ENCODE results near the gene SKAP1.
"Not testable (repeated sequence)": the region's sequence is repeated elsewhere in the genome, so short reads cannot be mapped to it uniquely, and the experiment has no call there.

SKAP1 gene

DNA sequence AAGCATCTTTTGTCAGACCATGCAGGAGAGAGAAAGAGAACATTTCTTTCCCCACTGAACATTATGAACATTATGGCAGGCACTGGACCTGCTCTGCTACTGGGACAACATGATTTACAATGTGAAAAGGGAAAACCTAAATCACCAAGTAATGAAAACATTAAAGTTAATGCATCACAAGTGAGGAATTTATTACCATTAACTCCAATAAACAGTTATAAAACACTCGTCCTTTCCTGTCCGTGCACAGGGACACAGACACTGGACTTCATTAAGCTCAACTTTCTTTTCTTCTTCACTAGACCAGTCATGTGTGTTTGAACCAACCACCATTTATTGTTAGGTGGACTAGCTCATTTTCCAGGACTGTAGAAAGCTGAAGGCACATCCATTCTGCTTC, 227.1 kb downstream of the SKAP1 start:
- no peak for DNase-seq

DNA sequence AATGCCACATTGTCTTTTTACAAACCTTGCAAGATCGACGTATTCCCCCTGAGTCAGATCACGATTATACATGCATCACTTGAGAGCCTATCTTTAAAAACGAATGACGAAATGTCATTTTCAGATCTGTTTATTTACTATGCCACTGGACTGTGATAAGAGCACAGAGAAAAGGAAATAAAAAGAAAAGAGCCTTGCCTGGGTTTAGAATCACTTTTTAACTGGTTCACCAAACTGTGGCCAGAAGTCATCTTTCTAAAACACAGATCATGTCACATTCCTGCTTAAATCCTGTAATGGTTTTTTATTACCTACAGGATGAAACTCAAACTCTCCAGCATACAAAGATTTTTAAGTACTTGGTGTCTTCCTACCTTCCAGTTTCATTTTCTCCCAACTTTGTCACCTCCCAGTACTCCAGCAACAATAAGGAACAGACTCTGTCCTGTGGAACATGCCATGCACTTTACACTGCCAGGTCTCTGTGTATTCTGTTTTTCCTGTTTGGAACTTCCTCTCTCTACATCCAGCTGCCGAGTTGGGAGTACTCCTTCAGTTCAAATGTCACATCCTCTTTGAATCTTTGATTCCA, 231.0 kb downstream of the SKAP1 start:
- DNase-seq, result no peak

GRCh38 chr17:48195910-48196309, 234.1 kb downstream of the SKAP1 start:
- DNase-seq, result no peak

GRCh38 chr17:48194097-48194550, 235.9 kb downstream of the SKAP1 start:
- no peak for DNase-seq

- no peak for DNase-seq
Observed at GRCh38 chr17:48192321-48192731, 237.7 kb downstream of the SKAP1 start.

- no peak for DNase-seq
Observed at GRCh38 chr17:48191362-48191761, 238.7 kb downstream of the SKAP1 start.

GRCh38 chr17:48190871-48191270, 239.1 kb downstream of the SKAP1 start:
- no peak for DNase-seq

- no peak for DNase-seq
Observed at GRCh38 chr17:48187872-48188608, 242.0 kb downstream of the SKAP1 start.

GRCh38 chr17:48186317-48186716, 243.7 kb downstream of the SKAP1 start:
- DNase-seq, result not testable (repeated sequence)

DNA sequence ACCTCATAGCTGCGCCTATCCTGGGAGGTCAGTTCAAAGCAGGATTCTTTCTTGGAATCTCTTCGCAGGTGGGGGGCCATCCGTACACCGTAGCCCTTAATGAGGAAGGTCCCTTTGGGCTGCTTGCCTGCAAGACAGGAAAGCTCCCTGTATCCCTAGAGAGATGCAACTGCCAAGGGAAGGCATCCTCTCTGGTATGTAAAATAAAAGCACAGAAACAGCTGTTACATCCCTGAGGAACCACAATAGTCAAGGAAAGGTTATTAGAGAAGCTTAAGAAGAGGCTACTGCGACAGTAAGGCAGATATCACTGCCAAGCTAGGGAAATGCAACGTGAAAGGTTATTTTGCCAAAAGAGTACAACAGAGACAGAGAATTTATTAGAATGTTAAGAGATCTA, 245.3 kb downstream of the SKAP1 start:
- DNase-seq, result no peak

DNA sequence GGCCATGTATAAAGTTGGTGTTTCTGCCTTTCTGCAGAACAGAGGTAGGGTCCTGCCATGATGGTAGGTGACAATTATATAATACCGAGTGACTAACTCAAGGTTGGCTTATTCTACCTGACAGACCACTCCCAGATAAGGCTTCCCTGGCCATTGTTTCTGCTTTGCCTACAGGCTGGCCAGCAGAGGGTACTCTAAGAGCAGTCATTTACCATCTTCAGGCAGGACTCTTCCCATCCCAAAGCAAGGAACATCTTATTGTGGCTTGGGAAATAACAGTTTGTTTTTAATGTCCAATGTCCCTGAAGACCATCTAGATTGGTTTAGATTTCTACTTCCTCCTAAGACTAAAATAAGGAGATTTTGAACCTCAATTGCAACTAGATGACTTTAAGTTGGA, 248.4 kb downstream of the SKAP1 start:
- no peak for DNase-seq

- no peak for DNase-seq
Observed at GRCh38 chr17:48180842-48181629, 249.0 kb downstream of the SKAP1 start.

DNA sequence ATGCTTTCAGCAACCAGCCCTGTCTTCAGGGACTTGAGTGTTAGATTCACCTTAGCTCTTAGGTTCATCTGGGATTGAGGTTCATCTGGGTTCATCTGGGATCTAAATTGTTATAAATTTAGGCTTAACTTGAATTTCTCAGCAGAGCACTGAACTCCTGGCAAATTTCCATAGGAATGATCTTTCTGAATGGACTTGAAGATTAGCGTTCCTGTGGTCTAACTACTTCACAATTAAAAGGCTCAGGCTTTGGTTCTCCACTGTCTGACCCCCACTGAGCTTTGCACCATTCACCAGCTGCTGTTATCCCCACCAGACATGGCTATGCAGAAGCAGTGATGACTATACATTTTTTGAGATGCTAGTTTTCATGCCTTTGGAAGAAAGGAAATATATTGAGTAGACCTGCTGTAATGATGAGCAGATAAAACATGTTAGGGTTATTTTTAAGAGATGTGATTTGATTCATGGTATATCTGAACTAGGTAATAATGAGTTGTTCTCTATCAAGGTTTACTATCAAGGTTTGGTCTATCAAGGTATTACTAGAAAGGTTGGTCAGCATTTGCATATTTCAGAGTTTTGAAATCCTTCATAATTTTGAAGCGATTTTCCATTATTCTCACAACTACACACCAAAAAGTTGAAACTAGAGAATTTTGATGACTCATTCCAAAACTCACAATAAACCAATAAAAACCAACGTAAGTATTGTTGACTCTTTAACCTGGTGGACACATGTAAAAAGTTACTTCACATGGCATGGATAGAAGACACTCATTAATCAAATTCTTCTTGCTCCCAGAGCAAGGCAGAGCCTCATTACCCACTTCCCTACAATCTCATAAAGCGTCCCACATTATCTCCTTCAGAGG, 250.7 kb downstream of the SKAP1 start:
- DNase-seq, result no peak

- no peak for DNase-seq
Observed at GRCh38 chr17:48178317-48178716, 251.7 kb downstream of the SKAP1 start.

- no peak for DNase-seq
Observed at GRCh38 chr17:48177816-48178215, 252.2 kb downstream of the SKAP1 start.

- no peak for DNase-seq
Observed at GRCh38 chr17:48176471-48176855, 253.6 kb downstream of the SKAP1 start.

DNA sequence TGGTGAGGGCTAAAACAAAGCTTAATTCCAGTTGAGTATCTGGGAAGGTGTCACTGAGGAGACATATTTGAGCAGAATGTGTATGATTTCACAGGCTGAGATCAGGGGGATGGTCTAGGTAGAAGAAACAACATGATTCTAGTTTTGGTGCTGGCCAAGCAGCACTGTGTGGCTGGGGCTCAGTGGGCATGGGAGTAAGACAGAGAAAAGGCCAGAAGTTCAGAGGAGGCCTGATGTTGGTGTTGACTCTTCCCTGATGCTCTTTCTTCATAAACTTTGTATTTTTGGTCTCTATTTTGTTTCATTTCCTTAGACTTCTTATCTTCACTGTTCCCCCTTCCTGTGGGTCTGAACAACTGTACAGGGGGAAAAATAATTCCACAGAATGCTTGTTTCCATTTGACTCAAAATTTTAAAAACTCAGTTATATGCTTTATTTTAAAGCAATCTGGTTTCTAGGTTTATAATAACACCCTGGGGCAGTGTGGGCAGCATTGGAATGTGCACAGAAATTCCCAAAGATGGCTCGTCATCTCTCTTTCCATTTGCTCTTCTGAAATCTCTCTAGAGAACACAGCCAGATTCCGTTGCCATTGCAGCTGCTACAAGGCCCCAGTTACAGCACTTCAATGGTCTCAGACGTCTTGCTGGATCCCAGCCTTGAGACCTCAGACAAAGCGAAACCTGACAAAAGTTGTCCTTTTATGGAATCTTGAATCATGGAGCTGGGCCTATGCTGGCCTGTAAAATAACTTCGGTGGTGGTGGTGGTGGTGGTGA, 254.1 kb downstream of the SKAP1 start:
- DNase-seq, result no peak

- no peak for DNase-seq
Observed at GRCh38 chr17:48174833-48175523, 255.0 kb downstream of the SKAP1 start.

GRCh38 chr17:48173191-48173984, 256.6 kb downstream of the SKAP1 start:
- DNase-seq, result no peak

GRCh38 chr17:48169926-48170325, 260.1 kb downstream of the SKAP1 start:
- DNase-seq, result no peak

GRCh38 chr17:48163809-48164208, 266.2 kb downstream of the SKAP1 start:
- DNase-seq, result no peak

All from activated CD4-positive, alpha-beta T cell treated with anti-CD3 and anti-CD28 coated beads, Interleukin-2, amount 50 U/mL, for 48 hours (primary cell).